HepG2 (cell line): ENCODE results near the gene KANTR. TPM values are rescaled to one million over a fixed set of nuclear protein-coding genes. Genes with fewer than 3 reads are reported as not detected.

Source experiments
- HOXA7 ChIP-seq: sonication (generic); formaldehyde crosslinking; IDR thresholded peaks from 2 replicates; pipeline ENCODE4 v1.8.1; 2022; ENCODE audit warnings: mild to moderate bottlenecking, missing genetic modification reagents, moderate library complexity
- NCOA1 ChIP-seq: sonication (generic); formaldehyde crosslinking; IDR thresholded peaks from 2 replicates; pipeline ENCODE4 v1.9.0; 2021; ENCODE audit warnings: missing genetic modification reagents
- PITX1 ChIP-seq: sonication (generic); formaldehyde crosslinking; IDR thresholded peaks from 2 replicates; pipeline ENCODE4 v1.5.1; 2020; ENCODE audit warnings: mild to moderate bottlenecking, missing genetic modification reagents
- POLR2AphosphoS2 ChIP-seq: IDR thresholded peaks from 2 replicates; pipeline ENCODE4 v1.6.1; 2011; ENCODE audit warnings: low read depth, low read length, improper control_type of control experiment
- ZFP62 ChIP-seq: sonication (generic); formaldehyde crosslinking; IDR thresholded peaks from 2 replicates; pipeline ENCODE4 v1.4.0; 2020; ENCODE audit warnings: missing genetic modification reagents
- ZNF292 ChIP-seq: sonication (generic); formaldehyde crosslinking; IDR thresholded peaks from 2 replicates; pipeline ENCODE4 v1.8.1; 2022; ENCODE audit warnings: mild to moderate bottlenecking, low read depth, missing genetic modification reagents, borderline replicate concordance
- ZNF318 ChIP-seq: sonication (generic); formaldehyde crosslinking; IDR thresholded peaks from 2 replicates; pipeline ENCODE4 v1.4.0; 2020; ENCODE audit warnings: mild to moderate bottlenecking, missing genetic modification reagents
- ZNF431 ChIP-seq: sonication (generic); formaldehyde crosslinking; IDR thresholded peaks from 2 replicates; pipeline ENCODE4 v1.9.0; 2022; ENCODE audit warnings: missing genetic modification reagents, low read depth, mild to moderate bottlenecking, borderline replicate concordance
- ZNF639 ChIP-seq: conservative IDR thresholded peaks from 2 replicates; pipeline ENCODE4 v1.6.1; 2018; ENCODE audit warnings: missing genetic modification reagents
- ZNF691 ChIP-seq: sonication (generic); formaldehyde crosslinking; IDR thresholded peaks from 2 replicates; pipeline ENCODE4 v1.4.0; 2020; ENCODE audit warnings: missing genetic modification reagents, low read depth, mild to moderate bottlenecking, borderline replicate concordance
- ZNF75D ChIP-seq: sonication (generic); formaldehyde crosslinking; IDR thresholded peaks from 2 replicates; pipeline ENCODE4 v1.8.1; 2023; ENCODE audit warnings: missing genetic modification reagents, mild to moderate bottlenecking, borderline replicate concordance
- ZNF770 ChIP-seq: sonication (generic); formaldehyde crosslinking; IDR thresholded peaks from 2 replicates; pipeline ENCODE4 v1.5.0; 2020; ENCODE audit warnings: mild to moderate bottlenecking, missing genetic modification reagents
- ZSCAN9 ChIP-seq: IDR thresholded peaks from 2 replicates; pipeline ENCODE4 v1.6.1; 2016; ENCODE audit warnings: borderline replicate concordance
- polyA plus RNA-seq, 8 experiments: library from polyadenylated mRNA; depleted of rRNA in 3 of 8; stranded (reverse) in 7 of 8; unstranded in 1 of 8; fragments of >200 nt; fragmentation: Illumina TruSeq in 4 of 8; extraction: Trizol in 4 of 8; gene quantifications; 2 replicates each; pipeline versions ENCODE4 v1.2.1 to v1.2.3, GENCODE V29; 2011 to 2016; ENCODE audit warnings: low read depth in 4 of 8, missing spikeins in 1 of 8, mixed read lengths in 1 of 8; ENCODE audit not compliant: insufficient read depth in 1 of 8
- total RNA-seq, 5 experiments: library from RNA; depleted of rRNA; stranded (reverse); fragments of >200 nt; fragmentation: Illumina TruSeq; extraction: Trizol; gene quantifications; 2 replicates each; pipeline ENCODE4 v1.2.3, GENCODE V29; 2016; ENCODE audit warnings: low read depth in 1 of 5

The KANTR gene
- total and polyA plus RNA-seq, 2 of the 13 experiments (the other 11 are each of a cell fraction or from before 2014, with no cell fraction given), result 4.4 to 9.0 TPM

GRCh38 chrX:53081925-53082772, 11.8 kb upstream of the KANTR start, which contains the start of gene TSPYL2 (continued):
- TF ChIP-seq ZNF292 (CRISPR knock-in tag), result no peak
- no peak for TF ChIP-seq ZNF431 (CRISPR knock-in tag)
- no peak for TF ChIP-seq HOXA7 (CRISPR knock-in tag)
- TF ChIP-seq POLR2AphosphoS2, result no peak
- no peak for TF ChIP-seq PITX1 (CRISPR knock-in tag)
- TF ChIP-seq ZNF639 (CRISPR knock-in tag), result no peak
- no peak for TF ChIP-seq ZNF75D (CRISPR knock-in tag)
- TF ChIP-seq ZFP62 (CRISPR knock-in tag), result no peak
- no peak for TF ChIP-seq ZSCAN9 (CRISPR knock-in tag)
- peak; percentile 50; the same call in 1 of the 2 replicates for TF ChIP-seq ZNF770 (CRISPR knock-in tag)
- no peak for TF ChIP-seq ZNF318 (CRISPR knock-in tag)
- no peak for TF ChIP-seq ZNF691 (CRISPR knock-in tag)
- TF ChIP-seq NCOA1 (CRISPR knock-in tag), result no peak
